ENCODE results near the gene C10orf67.

GRCh38 chr10:23319835-23320234 lies 24.8 kb downstream of the C10orf67 start:
- TF ChIP-seq CTCF (IDR thresholded peaks at IDR 0.05) (no peak), ZFX (IDR thresholded peaks at IDR 0.05; ENCODE audit: borderline replicate concordance) (no peak)
